ENCODE measurements around the gene MRPL49. TPM values are rescaled to one million over a fixed set of nuclear protein-coding genes. Genes with fewer than 3 reads are reported as not detected.

The MRPL49 gene
- total and polyA plus RNA-seq, 2 of the 13 experiments (the other 11 are each of a cell fraction or from before 2014, with no cell fraction given), result 39.2 to 53.3 TPM

DNA sequence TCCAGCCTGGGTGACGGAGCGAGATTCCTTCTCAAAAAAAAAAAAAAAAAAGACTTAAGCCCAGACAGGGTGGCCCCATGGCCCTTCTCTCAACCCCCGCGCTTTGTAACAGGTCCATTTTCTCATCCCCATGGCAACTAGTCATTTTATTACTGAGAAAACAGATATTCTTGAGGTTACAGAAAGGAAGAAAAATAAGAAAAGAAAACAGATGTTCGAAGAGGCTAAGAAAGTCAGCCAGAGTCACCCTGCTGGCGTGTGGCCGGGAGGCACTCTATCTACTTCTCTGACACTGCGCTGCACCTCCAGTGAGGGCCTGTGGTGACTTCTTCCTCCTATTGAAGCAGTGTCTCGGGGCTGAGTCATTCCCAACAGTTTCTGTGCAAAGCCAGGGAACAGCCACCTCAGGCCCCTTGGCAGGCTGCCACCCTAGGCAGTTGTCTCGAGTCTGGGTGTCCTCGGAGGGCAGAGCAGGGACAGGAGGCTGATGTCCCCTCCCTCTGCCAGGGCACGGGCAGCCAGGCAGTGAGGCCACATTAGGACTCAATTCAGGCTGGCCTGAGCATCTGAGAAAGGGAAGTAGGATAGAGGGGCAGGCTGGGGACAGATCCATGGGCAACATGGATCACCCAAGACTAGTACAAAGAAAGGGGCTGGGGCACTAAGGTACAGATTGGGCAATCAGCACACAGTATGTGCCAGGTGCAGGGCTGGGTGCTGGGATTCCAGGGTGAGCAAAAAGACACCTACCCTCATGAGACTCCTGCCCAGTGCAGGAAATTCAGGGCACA lies 28.6 kb downstream of the MRPL49 start:
- POLR2A ChIA-PET, result interaction anchor here (3.0 kb wide), 1 partner anchor 16 kb away, joined by 12 read pairs; the partner anchor contains the start of gene SYVN1
- TF ChIP-seq ZBTB1 (CRISPR knock-in tag; IDR thresholded peaks at IDR 0.05; ENCODE audit: borderline replicate concordance) (no peak), ARID5B (CRISPR knock-in tag; IDR thresholded peaks at IDR 0.05) (peak; percentile 14; the same call in 1 of the 2 replicates), MTF2 (CRISPR knock-in tag; IDR thresholded peaks at IDR 0.05; ENCODE audit: borderline replicate concordance) (no peak), CEBPG (CRISPR knock-in tag; IDR thresholded peaks at IDR 0.05) (no peak), ARNT2 (CRISPR knock-in tag; IDR thresholded peaks at IDR 0.05; ENCODE audit: low read depth) (no peak), JUND (CRISPR knock-in tag; IDR thresholded peaks at IDR 0.05) (no peak), ZNF382 (CRISPR knock-in tag; IDR thresholded peaks at IDR 0.05; ENCODE audit: borderline replicate concordance) (no peak), JDP2 (CRISPR knock-in tag; IDR thresholded peaks at IDR 0.05; ENCODE audit: borderline replicate concordance) (no peak), FOXK1 (CRISPR knock-in tag; IDR thresholded peaks at IDR 0.05; ENCODE audit: borderline replicate concordance, low read depth) (no peak), SNAPC2 (CRISPR knock-in tag; IDR thresholded peaks at IDR 0.05) (no peak), MTA3 (CRISPR knock-in tag; IDR thresholded peaks at IDR 0.05) (no peak), ETV6 (CRISPR knock-in tag; conservative IDR thresholded peaks at IDR 0.05) (no peak), ELF1 (CRISPR knock-in tag; IDR thresholded peaks at IDR 0.05) (0 out of 2 replicates have a peak, but pooled peaks have one; percentile 9), STAT5B (CRISPR knock-in tag; IDR thresholded peaks at IDR 0.05) (no peak)
- TF ChIP-seq, protein P1, sequence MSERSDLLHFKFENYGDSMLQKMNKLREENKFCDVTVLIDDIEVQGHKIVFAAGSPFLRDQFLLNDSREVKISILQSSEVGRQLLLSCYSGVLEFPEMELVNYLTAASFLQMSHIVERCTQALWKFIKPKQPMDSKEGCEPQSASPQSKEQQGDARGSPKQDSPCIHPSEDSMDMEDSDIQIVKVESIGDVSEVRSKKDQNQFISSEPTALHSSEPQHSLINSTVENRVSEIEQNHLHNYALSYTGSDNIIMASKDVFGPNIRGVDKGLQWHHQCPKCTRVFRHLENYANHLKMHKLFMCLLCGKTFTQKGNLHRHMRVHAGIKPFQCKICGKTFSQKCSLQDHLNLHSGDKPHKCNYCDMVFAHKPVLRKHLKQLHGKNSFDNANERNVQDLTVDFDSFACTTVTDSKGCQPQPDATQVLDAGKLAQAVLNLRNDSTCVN (CRISPR knock-in tag; IDR thresholded peaks at IDR 0.05; ENCODE audit: borderline replicate concordance), result no peak
- TF ChIP-seq, protein P2, sequence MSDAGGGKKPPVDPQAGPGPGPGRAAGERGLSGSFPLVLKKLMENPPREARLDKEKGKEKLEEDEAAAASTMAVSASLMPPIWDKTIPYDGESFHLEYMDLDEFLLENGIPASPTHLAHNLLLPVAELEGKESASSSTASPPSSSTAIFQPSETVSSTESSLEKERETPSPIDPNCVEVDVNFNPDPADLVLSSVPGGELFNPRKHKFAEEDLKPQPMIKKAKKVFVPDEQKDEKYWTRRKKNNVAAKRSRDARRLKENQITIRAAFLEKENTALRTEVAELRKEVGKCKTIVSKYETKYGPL (CRISPR knock-in tag; IDR thresholded peaks at IDR 0.05), result no peak
- TF ChIP-seq, protein P3, sequence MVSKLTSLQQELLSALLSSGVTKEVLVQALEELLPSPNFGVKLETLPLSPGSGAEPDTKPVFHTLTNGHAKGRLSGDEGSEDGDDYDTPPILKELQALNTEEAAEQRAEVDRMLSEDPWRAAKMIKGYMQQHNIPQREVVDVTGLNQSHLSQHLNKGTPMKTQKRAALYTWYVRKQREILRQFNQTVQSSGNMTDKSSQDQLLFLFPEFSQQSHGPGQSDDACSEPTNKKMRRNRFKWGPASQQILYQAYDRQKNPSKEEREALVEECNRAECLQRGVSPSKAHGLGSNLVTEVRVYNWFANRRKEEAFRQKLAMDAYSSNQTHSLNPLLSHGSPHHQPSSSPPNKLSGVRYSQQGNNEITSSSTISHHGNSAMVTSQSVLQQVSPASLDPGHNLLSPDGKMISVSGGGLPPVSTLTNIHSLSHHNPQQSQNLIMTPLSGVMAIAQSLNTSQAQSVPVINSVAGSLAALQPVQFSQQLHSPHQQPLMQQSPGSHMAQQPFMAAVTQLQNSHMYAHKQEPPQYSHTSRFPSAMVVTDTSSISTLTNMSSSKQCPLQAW (CRISPR knock-in tag; IDR thresholded peaks at IDR 0.05), result no peak

More for the DNA sequence above, 28.6 kb downstream of the MRPL49 start:
- Histone ChIP-seq H3K4me3 (replicated peaks in 1 of 3; ENCODE audit: insufficient read depth in 1 of 3, low read depth in 2 of 3, low read length in 3 of 3) (peak overlapping the region; percentile 15 to 59 (median 36); a peak in 4 of 6 replicates), H3K9me3 (ENCODE audit: low read length) (peaks cover 5% of the 10 kb centered on the region; the same call in 1 of the 2 replicates), H2AFZ (ENCODE audit: low read length) (peak overlapping the region; percentile 32), H3K79me2 (ENCODE audit: insufficient read depth, low read length) (no peaks in the 10 kb centered on the region), H4K20me1 (ENCODE audit: insufficient read depth, low read length) (no peaks in the 10 kb centered on the region), H3K4me1 (ENCODE audit: insufficient read depth, low read length) (peaks cover 43% of the 10 kb centered on the region), H3K4me2 (ENCODE audit: low read depth, low read length) (peak overlapping the region; percentile 85), H3K9ac (ENCODE audit: insufficient read depth, low read depth, low read length) (0 out of 2 replicates have a peak overlapping the region, but pooled peaks have one; percentile 23), H3K27me3 (ENCODE audit: control insufficient read depth in 1 of 2, insufficient read depth in 2 of 2, low read length in 2 of 2) (no peaks in the 10 kb centered on the region), H3K36me3 (replicated peaks in 1 of 2; ENCODE audit: control insufficient read depth in 1 of 2, insufficient read depth in 2 of 2, low read length in 2 of 2) (no peaks in the 10 kb centered on the region), H3K27ac (ENCODE audit: extremely low read length, insufficient read depth, low read length) (no peak overlapping the region)
- DNase-seq (ENCODE audit: low spot score), result peak; percentile 40
- BruUV-seq (replicated peaks), result no TSS peak
- intact Hi-C loops (cut with micrococcal nuclease; ENCODE audit: unreplicated experiment), result no loop called here
- in situ Hi-C loops (cut with HindIII; ENCODE audit: extremely low pct_ligation_motif_present, low pct_unique_long_range_greater_than_20kb), result no loop called here
- peak; percentile 86 for ATAC-seq
- no peak for FAIRE-seq
- CTCF ChIA-PET (ENCODE audit: low intra/inter-chr PET ratio, low total read pairs), result no interaction called here
- WGBS (ENCODE audit: low lambda C conversion rate), result 34% methylated on average over 11 of the region's 12 CpGs

All from HepG2 (cell line).